GM10248 (cell line): ENCODE results near the gene CDK4.

Experiments used
- CTCF ChIA-PET: fragments of 300-600 bp; sonication (Branson Sonifier 250); formaldehyde crosslinking; extraction: SDS; loops from one replicate; lab custom pipeline; 2021; ENCODE audit warnings: antibody characterized with exemption; lab: Yijun Ruan, JAX
- POLR2A ChIA-PET: fragments of 350-650 bp; sonication (Branson Sonifier 250); formaldehyde crosslinking; extraction: SDS; loops from one replicate; lab custom pipeline; 2020; ENCODE audit warnings: antibody characterized with exemption; lab: Yijun Ruan, JAX
- DNase-seq: peaks from one replicate; pipeline ENCODE4 v3.0.0; 2012; ENCODE audit errors: extremely low spot score
- CTCF ChIP-seq: IDR thresholded peaks from 2 replicates; pipeline ENCODE4 v1.5.1; 2012; ENCODE audit warnings: mild to moderate bottlenecking, low read depth; ENCODE audit errors: extremely low read depth, missing control alignments, control extremely low read depth

The CDK4 gene

GRCh38 chr12:57746025-57746424 lies 6.1 kb downstream of the CDK4 start:
- no peak for DNase-seq
- POLR2A ChIA-PET = no interaction called here
- no peak for TF ChIP-seq CTCF
- CTCF ChIA-PET = interaction anchor here (2.2 to 3.2 kb wide), 2 partner anchors 10 to 13 kb away, joined by 8 to 14 read pairs; no protein-coding TSS in a partner anchor

GRCh38 chr12:57745485-57745881 lies 6.6 kb downstream of the CDK4 start:
- no peak for DNase-seq
- POLR2A ChIA-PET = interaction anchor here (0.6 to 1.2 kb wide), 2 partner anchors 27 to 226 kb away, joined by 3 to 4 read pairs; partner anchors contain the start of genes EEF1AKMT3 and METTL1

GRCh38 chr12:57744777-57745484 lies 7.2 kb downstream of the CDK4 start, which contains the start of gene TSPAN31:
TSS of gene TSPAN31 (plus strand) at chr12:57745039. CDS start at chr12:57745155, 116 bp downstream.
- POLR2A ChIA-PET = interaction anchor here (0.6 to 1.2 kb wide), 5 partner anchors 25 to 517 kb away, joined by 3 to 5 read pairs (median 3); partner anchors contain the start of genes EEF1AKMT3 and METTL1
- peak; percentile 92 for DNase-seq
- CTCF ChIA-PET = interaction anchor here (1.1 to 3.2 kb wide), 6 partner anchors 9 to 161 kb away, joined by 3 to 14 read pairs (median 6); partner anchors contain the start of gene B4GALNT1
- no peak for TF ChIP-seq CTCF

More at GRCh38 chr12:57745485-57745881, 6.6 kb downstream of the CDK4 start:
- TF ChIP-seq CTCF = no peak
- CTCF ChIA-PET = interaction anchor here (1.3 to 3.2 kb wide), 4 partner anchors 9 to 162 kb away, joined by 3 to 14 read pairs (median 8); no protein-coding TSS in a partner anchor

GRCh38 chr12:57744194-57744776 lies 7.8 kb downstream of the CDK4 start:
- POLR2A ChIA-PET = interaction anchor here (0.6 to 1.2 kb wide), 4 partner anchors 26 to 516 kb away, joined by 3 to 5 read pairs (median 4); partner anchors contain the start of genes EEF1AKMT3 and METTL1
- TF ChIP-seq CTCF = no peak
- CTCF ChIA-PET = interaction anchor here (1.1 to 3.2 kb wide), 6 partner anchors 9 to 160 kb away, joined by 3 to 14 read pairs (median 6); partner anchors contain the start of gene B4GALNT1
- peak; percentile 73 for DNase-seq

GRCh38 chr12:57743769-57744168 lies 8.3 kb downstream of the CDK4 start:
- no peak for DNase-seq
- no peak for TF ChIP-seq CTCF
- POLR2A ChIA-PET = no interaction called here
- CTCF ChIA-PET = interaction anchor here (1.4 to 3.2 kb wide), 4 partner anchors 13 to 160 kb away, joined by 5 to 14 read pairs (median 8); partner anchors contain the start of gene B4GALNT1
